OCI-LY3 (cell line): Measurements from ENCODE around the gene PRMT3.

Experiments used
- EZH2phosphoT487 ChIP-seq: fragments of 200-600 bp; shearing (Covaris generic); IDR thresholded peaks from 2 replicates; pipeline ENCODE4 v1.6.1; 2018; ENCODE audit warnings: antibody characterized with exemption, mixed run types, low read depth
- TF ChIP-seq, protein P1 (sequence below): fragments of 200-600, 300-600 bp; sonication (generic); IDR thresholded peaks from 2 replicates; pipeline ENCODE4 v1.5.1; 2014; ENCODE audit warnings: antibody characterized with exemption, low read length, low read depth

DNA sequence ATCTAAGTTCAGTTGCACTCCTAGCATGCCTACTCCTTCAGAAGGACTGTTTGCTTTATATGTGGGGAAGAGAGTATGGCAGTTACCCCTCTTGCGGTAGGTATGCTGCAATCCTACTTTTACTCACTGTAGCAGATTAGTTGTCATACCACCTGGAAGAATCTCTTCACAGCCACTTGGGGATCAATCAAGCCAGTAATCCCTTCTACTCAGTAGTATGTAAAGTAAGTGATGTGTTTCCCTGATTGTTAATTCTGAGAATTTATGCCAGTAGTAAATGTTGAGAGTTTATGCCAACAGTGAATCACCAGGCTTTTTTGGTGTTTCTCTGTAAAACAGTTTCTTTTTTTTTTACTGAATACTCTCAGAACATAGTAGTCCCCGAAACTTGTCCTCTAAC, 34.4 kb downstream of the PRMT3 start:
- TF ChIP-seq, protein P1, sequence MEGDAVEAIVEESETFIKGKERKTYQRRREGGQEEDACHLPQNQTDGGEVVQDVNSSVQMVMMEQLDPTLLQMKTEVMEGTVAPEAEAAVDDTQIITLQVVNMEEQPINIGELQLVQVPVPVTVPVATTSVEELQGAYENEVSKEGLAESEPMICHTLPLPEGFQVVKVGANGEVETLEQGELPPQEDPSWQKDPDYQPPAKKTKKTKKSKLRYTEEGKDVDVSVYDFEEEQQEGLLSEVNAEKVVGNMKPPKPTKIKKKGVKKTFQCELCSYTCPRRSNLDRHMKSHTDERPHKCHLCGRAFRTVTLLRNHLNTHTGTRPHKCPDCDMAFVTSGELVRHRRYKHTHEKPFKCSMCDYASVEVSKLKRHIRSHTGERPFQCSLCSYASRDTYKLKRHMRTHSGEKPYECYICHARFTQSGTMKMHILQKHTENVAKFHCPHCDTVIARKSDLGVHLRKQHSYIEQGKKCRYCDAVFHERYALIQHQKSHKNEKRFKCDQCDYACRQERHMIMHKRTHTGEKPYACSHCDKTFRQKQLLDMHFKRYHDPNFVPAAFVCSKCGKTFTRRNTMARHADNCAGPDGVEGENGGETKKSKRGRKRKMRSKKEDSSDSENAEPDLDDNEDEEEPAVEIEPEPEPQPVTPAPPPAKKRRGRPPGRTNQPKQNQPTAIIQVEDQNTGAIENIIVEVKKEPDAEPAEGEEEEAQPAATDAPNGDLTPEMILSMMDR, result no peak
- no peak for TF ChIP-seq EZH2phosphoT487
